ENCODE data around the gene ADAM22.
"Not testable (repeated sequence)": the region's sequence is repeated elsewhere in the genome, so short reads cannot be mapped to it uniquely, and the experiment has no call there.

GRCh38 chr7:87908814-87909213 lies 25.2 kb upstream of the ADAM22 start:
- not testable (repeated sequence) for TF ChIP-seq POLR2A, TAF1 (IDR thresholded peaks at IDR 0.05; ENCODE audit: low read depth, low read length)

Measured in GM12891 (cell line).